H9 (cell line): Measurements from ENCODE around the gene LMX1A. TPM values are rescaled to one million over a fixed set of nuclear protein-coding genes. Genes with fewer than 3 reads are reported as not detected.

Experiments used
- DNase-seq: peaks from one replicate; pipeline ENCODE4 v3.0.0-alpha.2; 2017
- H2AFZ ChIP-seq: one replicate; pipeline ENCODE4 v1.6.1; 2013; ENCODE audit warnings: mild to moderate bottlenecking, low read length, control low read depth, moderate library complexity
- H2AK5ac ChIP-seq: 2 replicates; pipeline ENCODE4 v1.6.1; 2013; ENCODE audit warnings: low read length, control low read depth, mixed read lengths; ENCODE audit not compliant: insufficient read length
- H2BK120ac ChIP-seq: one replicate; pipeline ENCODE4 v1.6.1; 2013; ENCODE audit warnings: low read depth, mild to moderate bottlenecking, low read length, control low read depth, inconsistent platforms; ENCODE audit not compliant: poor library complexity, severe bottlenecking
- H2BK12ac ChIP-seq: 2 replicates; pipeline ENCODE4 v1.6.1; 2013; ENCODE audit warnings: low read length, control low read depth, mixed read lengths, low read depth; ENCODE audit not compliant: insufficient read length
- H2BK15ac ChIP-seq: 2 replicates; pipeline ENCODE4 v1.6.1; 2013; ENCODE audit warnings: low read depth, low read length, control low read depth
- H2BK20ac ChIP-seq: one replicate; pipeline ENCODE4 v1.6.1; 2013; ENCODE audit warnings: low read depth, mild to moderate bottlenecking, low read length, control low read depth, inconsistent platforms; ENCODE audit not compliant: poor library complexity, severe bottlenecking
- H2BK5ac ChIP-seq: 2 replicates; pipeline ENCODE4 v1.6.1; 2013; ENCODE audit warnings: low read length, control low read depth, mixed read lengths; ENCODE audit not compliant: insufficient read length
- H3K14ac ChIP-seq: 2 replicates; pipeline ENCODE4 v1.6.1; 2013; ENCODE audit warnings: low read length, control low read depth; ENCODE audit not compliant: insufficient read depth
- H3K18ac ChIP-seq: 2 replicates; pipeline ENCODE4 v1.6.1; 2013; ENCODE audit warnings: low read depth, mild to moderate bottlenecking, mixed read lengths, low read length, control low read depth; ENCODE audit not compliant: insufficient read length
- H3K23ac ChIP-seq: 2 replicates; pipeline ENCODE4 v1.6.1; 2013; ENCODE audit warnings: low read length, control low read depth, mixed read lengths, low read depth; ENCODE audit not compliant: insufficient read length
- H3K23me2 ChIP-seq: 2 replicates; pipeline ENCODE4 v1.6.1; 2013; ENCODE audit warnings: low read depth, mild to moderate bottlenecking, mixed read lengths, low read length, control low read depth; ENCODE audit not compliant: insufficient read length, poor library complexity, severe bottlenecking
- H3K27ac ChIP-seq: 2 replicates; pipeline ENCODE4 v1.5.1; 2013; ENCODE audit warnings: low read length, control low read depth, mixed read lengths, low read depth; ENCODE audit not compliant: insufficient read length
- H3K27me3 ChIP-seq: 2 replicates; pipeline ENCODE4 v1.6.1; 2013; ENCODE audit warnings: low read length, control low read depth, inconsistent platforms; ENCODE audit not compliant: insufficient read depth
- H3K4ac ChIP-seq: 2 replicates; pipeline ENCODE4 v1.6.1; 2013; ENCODE audit warnings: low read depth, mild to moderate bottlenecking, control low read depth, inconsistent platforms, low read length, moderate library complexity
- H3K4me1 ChIP-seq: 2 replicates; pipeline ENCODE4 v1.6.1; 2013; ENCODE audit warnings: low read length, control low read depth, inconsistent platforms; ENCODE audit not compliant: insufficient read depth
- H3K4me2 ChIP-seq: 2 replicates; pipeline ENCODE4 v1.6.1; 2013; ENCODE audit warnings: low read length, control low read depth, mixed read lengths; ENCODE audit not compliant: insufficient read length, insufficient read depth
- H3K56ac ChIP-seq: 2 replicates; pipeline ENCODE4 v1.6.1; 2013; ENCODE audit warnings: low read depth, mild to moderate bottlenecking, mixed read lengths, low read length, control low read depth; ENCODE audit not compliant: insufficient read length
- H3K79me1 ChIP-seq: 2 replicates; pipeline ENCODE4 v1.6.1; 2013; ENCODE audit warnings: low read depth, mild to moderate bottlenecking, moderate library complexity, low read length, control low read depth, inconsistent platforms; ENCODE audit not compliant: insufficient read depth, poor library complexity, severe bottlenecking
- H3K79me2 ChIP-seq: 2 replicates; pipeline ENCODE4 v1.6.1; 2013; ENCODE audit warnings: low read length, control low read depth, inconsistent platforms; ENCODE audit not compliant: insufficient read depth
- H3K9ac ChIP-seq: 2 replicates; pipeline ENCODE4 v1.6.1; 2013; ENCODE audit warnings: low read length, control low read depth, mixed read lengths; ENCODE audit not compliant: insufficient read length; ENCODE audit errors: extremely low read depth
- H3K9me3 ChIP-seq: one replicate; pipeline ENCODE4 v1.6.1; 2013; ENCODE audit warnings: low read depth, low read length, inconsistent platforms; ENCODE audit not compliant: control insufficient read depth
- H3T11ph ChIP-seq: one replicate; pipeline ENCODE4 v1.6.1; 2013; ENCODE audit warnings: mild to moderate bottlenecking, low read length, control low read depth, inconsistent platforms
- H4K20me1 ChIP-seq: one replicate; pipeline ENCODE4 v1.6.1; 2013; ENCODE audit not compliant: control insufficient read depth, insufficient read length, insufficient read depth
- H4K5ac ChIP-seq: 2 replicates; pipeline ENCODE4 v1.6.1; 2013; ENCODE audit warnings: low read depth, mild to moderate bottlenecking, mixed read lengths, low read length, control low read depth; ENCODE audit not compliant: insufficient read length
- H4K8ac ChIP-seq: replicated peaks from 2 replicates; pipeline ENCODE4 v1.6.1; 2013; ENCODE audit warnings: low read length, control low read depth, mixed read lengths, low read depth; ENCODE audit not compliant: insufficient read length
- H4K91ac ChIP-seq: 2 replicates; pipeline ENCODE4 v1.6.1; 2013; ENCODE audit warnings: low read depth, mild to moderate bottlenecking, moderate library complexity, mixed read lengths, low read length, control low read depth; ENCODE audit not compliant: insufficient read length
- H3K27ac Mint-ChIP-seq, 3 experiments: 2 replicates in 2 of 3; 3 replicates in 1 of 3; pipeline ENCODE4 v1.8.0; 2020 to 2021; ENCODE audit warnings: mixed read lengths in 3 of 3, mild to moderate bottlenecking in 1 of 3, moderate library complexity in 1 of 3
- H3K27me3 Mint-ChIP-seq: 2 replicates; pipeline ENCODE4 v1.8.0; 2021; ENCODE audit warnings: low read depth, mild to moderate bottlenecking, moderate library complexity, mixed read lengths
- H3K36me3 Mint-ChIP-seq, 3 experiments: 2 replicates in 2 of 3; 3 replicates in 1 of 3; pipeline ENCODE4 v1.8.0; 2020 to 2021; ENCODE audit warnings: low read depth in 3 of 3, mixed read lengths in 3 of 3; ENCODE audit not compliant: insufficient read depth in 1 of 3
- H3K4me1 Mint-ChIP-seq, 2 experiments: 2 replicates each; pipeline ENCODE4 v1.8.0; 2020; ENCODE audit warnings: mixed read lengths in 2 of 2
- H3K4me3 Mint-ChIP-seq, 2 experiments: 2 replicates in 1 of 2; 3 replicates in 1 of 2; pipeline ENCODE4 v1.8.0; 2020 to 2021; ENCODE audit warnings: mild to moderate bottlenecking in 2 of 2, mixed read lengths in 2 of 2, moderate library complexity in 1 of 2
- H3K9me3 Mint-ChIP-seq, 2 experiments: 2 replicates in 1 of 2; 3 replicates in 1 of 2; pipeline ENCODE4 v1.8.0; 2020; ENCODE audit warnings: mild to moderate bottlenecking in 2 of 2, mixed read lengths in 2 of 2, moderate library complexity in 1 of 2
- WGBS: extraction: QIAGEN DNeasy Blood & Tissue Kit; methylation state at CpG from one replicate; pipeline ENCODE4 v1.1.7; 2013; ENCODE audit warnings: missing lambda C conversion rate, low lambda C conversion rate, mixed read lengths; ENCODE audit not compliant: insufficient read length; ENCODE audit errors: extremely low coverage; 5-methylcytosine and 5-hydroxymethylcytosine counted together
- total RNA-seq: library from RNA; stranded (reverse); gene quantifications from 2 replicates; pipeline ENCODE4 v1.2.1, GENCODE V29; 2021
- TF ChIP-seq, protein P1 (sequence below): fragments of 200-600 bp; sonication (generic); conservative IDR thresholded peaks from 3 replicates; pipeline ENCODE4 v1.8.0; 2021; ENCODE audit warnings: antibody characterized with exemption, mild to moderate bottlenecking

The LMX1A gene
- total RNA-seq, 1 experiment from 2014 or later = not detected

DNA sequence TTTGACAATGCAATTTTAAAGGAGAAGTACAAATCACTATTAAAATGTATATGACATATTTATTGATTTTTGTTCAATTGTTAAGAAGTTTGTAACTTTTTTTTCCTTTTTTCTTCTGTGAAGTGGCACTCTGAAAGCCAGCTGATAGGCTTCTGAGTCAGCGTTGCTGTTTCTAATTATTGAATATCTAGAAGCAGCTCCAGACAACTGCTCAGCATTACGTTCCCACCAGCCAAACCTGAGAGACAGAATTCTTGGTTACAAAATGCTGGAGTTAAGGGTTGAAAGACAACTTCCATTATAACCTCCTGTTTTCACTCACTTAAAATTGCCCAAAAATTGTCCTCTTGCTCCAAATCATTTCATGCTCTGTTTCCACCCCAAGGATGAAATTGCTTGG, 31.4 kb upstream of the LMX1A start:
- Mint-ChIP-seq H3K27ac (no peak overlapping the region), H3K4me3 (no peak overlapping the region), H3K36me3 (no peaks in the 10 kb centered on the region), H3K9me3 (no peaks in the 10 kb centered on the region), H3K4me1 (peaks cover 3 to 8% of the 10 kb centered on the region in 2 experiments), H3K27me3 (peaks cover 61% of the 10 kb centered on the region)
- H2BK12ac ChIP-seq = no peak overlapping the region
- H2BK15ac ChIP-seq = no peak overlapping the region
- TF ChIP-seq, protein P1, sequence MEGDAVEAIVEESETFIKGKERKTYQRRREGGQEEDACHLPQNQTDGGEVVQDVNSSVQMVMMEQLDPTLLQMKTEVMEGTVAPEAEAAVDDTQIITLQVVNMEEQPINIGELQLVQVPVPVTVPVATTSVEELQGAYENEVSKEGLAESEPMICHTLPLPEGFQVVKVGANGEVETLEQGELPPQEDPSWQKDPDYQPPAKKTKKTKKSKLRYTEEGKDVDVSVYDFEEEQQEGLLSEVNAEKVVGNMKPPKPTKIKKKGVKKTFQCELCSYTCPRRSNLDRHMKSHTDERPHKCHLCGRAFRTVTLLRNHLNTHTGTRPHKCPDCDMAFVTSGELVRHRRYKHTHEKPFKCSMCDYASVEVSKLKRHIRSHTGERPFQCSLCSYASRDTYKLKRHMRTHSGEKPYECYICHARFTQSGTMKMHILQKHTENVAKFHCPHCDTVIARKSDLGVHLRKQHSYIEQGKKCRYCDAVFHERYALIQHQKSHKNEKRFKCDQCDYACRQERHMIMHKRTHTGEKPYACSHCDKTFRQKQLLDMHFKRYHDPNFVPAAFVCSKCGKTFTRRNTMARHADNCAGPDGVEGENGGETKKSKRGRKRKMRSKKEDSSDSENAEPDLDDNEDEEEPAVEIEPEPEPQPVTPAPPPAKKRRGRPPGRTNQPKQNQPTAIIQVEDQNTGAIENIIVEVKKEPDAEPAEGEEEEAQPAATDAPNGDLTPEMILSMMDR = no peak
- no CpG with 5 or more reads among the region's 2 CpGs for WGBS
- DNase-seq = no peak
- no peak overlapping the region for H3K27ac ChIP-seq
- no peak overlapping the region for H4K91ac ChIP-seq
- no peaks in the 10 kb centered on the region for H3K79me2 ChIP-seq
- H3K79me1 ChIP-seq = no peaks in the 10 kb centered on the region
- no peak overlapping the region for H3K4me2 ChIP-seq
- no peaks in the 10 kb centered on the region for H3K4me1 ChIP-seq
- no peaks in the 10 kb centered on the region for H3K23me2 ChIP-seq
- no peak overlapping the region for H3K18ac ChIP-seq
- no peak overlapping the region for H3K4ac ChIP-seq
- no peak overlapping the region for H4K8ac ChIP-seq
- H4K5ac ChIP-seq = no peak overlapping the region
- H3K9me3 ChIP-seq = no peaks in the 10 kb centered on the region
- no peaks in the 10 kb centered on the region for H3K27me3 ChIP-seq
- no peak overlapping the region for H3K14ac ChIP-seq
- H2AFZ ChIP-seq = no peak overlapping the region
- no peak overlapping the region for H3T11ph ChIP-seq
- no peak overlapping the region for H3K9ac ChIP-seq
- no peaks in the 10 kb centered on the region for H4K20me1 ChIP-seq
- no peak overlapping the region for H2BK120ac ChIP-seq
- H2AK5ac ChIP-seq = no peak overlapping the region
- H2BK20ac ChIP-seq = no peak overlapping the region
- H2BK5ac ChIP-seq = no peak overlapping the region
- no peak overlapping the region for H3K23ac ChIP-seq
- no peak overlapping the region for H3K56ac ChIP-seq
